ENCODE data around the gene CASD1. TPM values are rescaled to one million over a fixed set of nuclear protein-coding genes. Genes with fewer than 3 reads are reported as not detected.

The CASD1 gene
- total and polyA plus RNA-seq, 2 experiments from 2014 or later = 15.5 to 38.1 TPM

DNA sequence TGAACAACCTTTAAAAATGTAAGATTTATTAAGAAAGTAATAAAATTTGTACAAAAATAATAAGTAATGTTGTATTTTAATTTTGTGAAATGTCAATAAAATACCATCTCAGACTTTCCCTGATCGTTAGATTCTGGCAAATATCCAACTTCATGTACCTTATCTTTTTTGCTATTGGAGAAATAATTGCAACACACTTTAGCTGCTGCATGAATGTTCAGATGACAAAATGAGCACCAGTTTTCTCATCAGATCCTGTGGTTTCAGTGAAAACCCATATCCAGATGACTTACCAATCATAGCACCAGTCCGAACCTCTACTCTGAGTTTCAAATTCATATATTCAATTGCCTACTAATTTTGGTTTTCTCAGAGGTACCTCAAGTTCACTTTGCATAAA, 69.9 kb downstream of the CASD1 start (continued):
- TF ChIP-seq ZNF462 (CRISPR knock-in tag; IDR thresholded peaks at IDR 0.05) = no peak

GRCh38 chr7:94580601-94581000, 71.0 kb downstream of the CASD1 start:
- H3F3A ChIP-seq (replicated peaks; ENCODE audit: low read depth) = no peaks in the 10 kb centered on the region
- Mint-ChIP-seq H3K4me1 (peaks cover 8% of the 10 kb centered on the region; the same call in 2 of the 3 replicates), H3K4me3 (no peak overlapping the region), H3K27ac (no peak overlapping the region), H3K9me3 (peaks cover 11% of the 10 kb centered on the region), H3K27me3 (ENCODE audit: insufficient read depth, low read depth, poor library complexity) (no peaks in the 10 kb centered on the region), H3K36me3 (ENCODE audit: low read depth) (peaks cover 12% of the 10 kb centered on the region)
- H3K4me2 ChIP-seq = no peak overlapping the region
- H3K4me3 ChIP-seq = no peak overlapping the region
- TF ChIP-seq EZH2 (IDR thresholded peaks at IDR 0.05; ENCODE audit: low read depth, unreplicated experiment) = no peak
- TF ChIP-seq ZNF331 (CRISPR knock-in tag; IDR thresholded peaks at IDR 0.05; ENCODE audit: low read depth) = no peak
- no peak for TF ChIP-seq CREB1 (CRISPR knock-in tag; IDR thresholded peaks at IDR 0.05; ENCODE audit: low read depth)
- TF ChIP-seq ZNF114 (CRISPR knock-in tag; IDR thresholded peaks at IDR 0.05) = no peak
- no peak for TF ChIP-seq POLR2AphosphoS5 (IDR thresholded peaks at IDR 0.05; ENCODE audit: low read depth)
- TF ChIP-seq EZH2phosphoT487 (IDR thresholded peaks at IDR 0.05; ENCODE audit: unreplicated experiment) = no peak
- TF ChIP-seq NANOG (IDR thresholded peaks at IDR 0.05; ENCODE audit: borderline replicate concordance) = no peak
- no peak for TF ChIP-seq REST (IDR thresholded peaks at IDR 0.05; ENCODE audit: unreplicated experiment)
- no peak for TF ChIP-seq JUNB (IDR thresholded peaks at IDR 0.05; ENCODE audit: unreplicated experiment)
- TF ChIP-seq ETS1 (IDR thresholded peaks at IDR 0.05) = no peak
- no peaks in the 10 kb centered on the region for H3K79me2 ChIP-seq (replicated peaks; ENCODE audit: insufficient read depth)
- H4K20me1 ChIP-seq (replicated peaks; ENCODE audit: insufficient read depth) = no peaks in the 10 kb centered on the region
- H3K9me2 ChIP-seq (ENCODE audit: insufficient read depth) = no peaks in the 10 kb centered on the region
- no peak for ATAC-seq
- H3K27ac ChIP-seq (ENCODE audit: low read depth) = no peak overlapping the region
- no peaks in the 10 kb centered on the region for H3K27me3 ChIP-seq (ENCODE audit: insufficient read depth)
- peaks cover 6% of the 10 kb centered on the region; the same call in 1 of the 2 replicates for H3K36me3 ChIP-seq (ENCODE audit: insufficient read depth)
- H3K4me1 ChIP-seq (ENCODE audit: insufficient read depth) = no peaks in the 10 kb centered on the region
- no peak overlapping the region for H2AFZ ChIP-seq
- no peak for DNase-seq (ENCODE audit: low spot score)
